GM12872 (cell line): ENCODE measurements around the gene NSL1.

Source experiments
- TF ChIP-seq, protein P1 (sequence below): IDR thresholded peaks from 3 replicates; pipeline ENCODE4 v1.5.1; 2011; ENCODE audit warnings: low read depth, mild to moderate bottlenecking, low read length, moderate library complexity; ENCODE audit not compliant: insufficient read depth

Gene NSL1

DNA sequence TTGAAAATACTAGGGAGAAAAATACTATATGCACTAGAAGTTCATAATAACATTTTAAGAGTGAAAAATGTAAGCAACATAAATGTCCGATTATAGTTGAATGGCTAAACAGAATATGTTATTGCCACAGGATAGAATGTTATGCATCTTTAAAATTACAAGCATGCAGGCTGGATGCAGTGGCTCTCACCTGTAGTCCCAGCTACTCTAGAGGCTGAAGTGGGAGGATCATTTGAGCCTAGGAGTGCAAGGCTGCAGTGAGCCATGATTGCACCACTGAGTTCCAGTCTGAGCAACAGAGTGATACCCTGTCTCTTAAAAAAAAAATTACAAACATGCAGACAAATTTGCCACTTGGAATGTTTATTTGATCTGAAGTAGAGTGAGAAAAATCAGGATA lies 88.9 kb downstream of the NSL1 start:
- TF ChIP-seq, protein P1, sequence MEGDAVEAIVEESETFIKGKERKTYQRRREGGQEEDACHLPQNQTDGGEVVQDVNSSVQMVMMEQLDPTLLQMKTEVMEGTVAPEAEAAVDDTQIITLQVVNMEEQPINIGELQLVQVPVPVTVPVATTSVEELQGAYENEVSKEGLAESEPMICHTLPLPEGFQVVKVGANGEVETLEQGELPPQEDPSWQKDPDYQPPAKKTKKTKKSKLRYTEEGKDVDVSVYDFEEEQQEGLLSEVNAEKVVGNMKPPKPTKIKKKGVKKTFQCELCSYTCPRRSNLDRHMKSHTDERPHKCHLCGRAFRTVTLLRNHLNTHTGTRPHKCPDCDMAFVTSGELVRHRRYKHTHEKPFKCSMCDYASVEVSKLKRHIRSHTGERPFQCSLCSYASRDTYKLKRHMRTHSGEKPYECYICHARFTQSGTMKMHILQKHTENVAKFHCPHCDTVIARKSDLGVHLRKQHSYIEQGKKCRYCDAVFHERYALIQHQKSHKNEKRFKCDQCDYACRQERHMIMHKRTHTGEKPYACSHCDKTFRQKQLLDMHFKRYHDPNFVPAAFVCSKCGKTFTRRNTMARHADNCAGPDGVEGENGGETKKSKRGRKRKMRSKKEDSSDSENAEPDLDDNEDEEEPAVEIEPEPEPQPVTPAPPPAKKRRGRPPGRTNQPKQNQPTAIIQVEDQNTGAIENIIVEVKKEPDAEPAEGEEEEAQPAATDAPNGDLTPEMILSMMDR = no peak

DNA sequence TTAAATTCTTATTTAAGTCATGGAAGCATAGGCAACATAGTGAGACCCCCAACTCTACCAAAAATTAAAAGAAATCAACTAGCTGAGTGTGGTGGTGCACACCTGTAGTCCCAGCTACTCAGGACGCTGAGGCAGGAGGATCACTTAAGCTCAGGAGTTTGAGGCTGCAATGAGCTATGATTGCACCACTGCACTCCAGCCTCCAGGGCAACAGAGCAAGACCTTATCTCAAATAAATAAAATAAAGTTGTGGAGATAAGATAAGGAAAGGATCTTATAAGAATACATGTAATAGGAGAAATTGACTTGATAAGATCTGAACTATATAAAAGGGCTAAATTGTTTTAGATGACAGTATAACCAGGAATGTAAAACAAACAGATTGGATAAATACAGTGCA lies 89.7 kb downstream of the NSL1 start:
- TF ChIP-seq, protein P1 = no peak

DNA sequence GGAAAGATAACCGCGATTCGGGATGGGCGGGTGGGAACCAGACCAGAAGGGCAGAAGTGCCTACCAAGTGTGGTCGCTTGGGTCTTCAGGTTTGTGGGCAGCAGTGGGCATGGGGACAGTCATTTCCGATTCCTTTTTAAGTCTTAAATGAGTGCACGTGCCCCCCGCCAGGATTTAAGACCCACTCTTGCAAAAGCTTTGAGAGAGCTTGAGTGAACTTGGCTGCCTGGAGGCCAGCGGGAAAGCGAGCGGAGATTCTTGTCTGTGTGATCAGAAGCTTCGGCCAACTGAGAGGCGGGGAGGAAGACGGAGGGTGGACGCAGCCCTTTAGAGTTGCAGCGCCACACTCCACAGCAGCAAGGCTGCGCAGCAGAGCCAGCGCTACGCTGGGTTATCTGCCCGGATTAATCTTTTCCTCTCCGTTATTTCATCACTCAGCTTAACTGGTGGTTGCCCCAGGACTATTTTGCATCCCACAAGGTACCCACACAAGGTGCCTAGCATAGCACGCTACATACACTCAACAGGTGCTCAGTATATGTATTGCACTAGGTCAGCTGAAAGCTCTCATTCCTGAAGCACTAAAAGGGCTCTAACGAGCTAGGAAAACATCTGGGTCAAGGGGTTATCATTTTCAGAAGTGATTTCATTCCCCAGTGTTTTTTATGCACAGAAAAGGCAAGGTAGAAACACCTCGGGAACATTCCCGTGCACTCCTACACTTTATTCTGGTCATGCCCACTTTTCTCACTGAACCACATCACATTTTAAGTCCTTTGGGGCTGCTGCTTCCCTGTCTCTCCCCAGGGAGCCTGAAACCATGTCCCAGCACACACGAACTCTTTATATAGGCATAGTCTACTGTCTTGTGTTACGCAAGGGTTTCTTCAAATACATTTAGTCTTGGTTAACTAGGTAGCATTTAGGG lies 90.4 kb downstream of the NSL1 start:
- TF ChIP-seq, protein P1 = peak; percentile 42

DNA sequence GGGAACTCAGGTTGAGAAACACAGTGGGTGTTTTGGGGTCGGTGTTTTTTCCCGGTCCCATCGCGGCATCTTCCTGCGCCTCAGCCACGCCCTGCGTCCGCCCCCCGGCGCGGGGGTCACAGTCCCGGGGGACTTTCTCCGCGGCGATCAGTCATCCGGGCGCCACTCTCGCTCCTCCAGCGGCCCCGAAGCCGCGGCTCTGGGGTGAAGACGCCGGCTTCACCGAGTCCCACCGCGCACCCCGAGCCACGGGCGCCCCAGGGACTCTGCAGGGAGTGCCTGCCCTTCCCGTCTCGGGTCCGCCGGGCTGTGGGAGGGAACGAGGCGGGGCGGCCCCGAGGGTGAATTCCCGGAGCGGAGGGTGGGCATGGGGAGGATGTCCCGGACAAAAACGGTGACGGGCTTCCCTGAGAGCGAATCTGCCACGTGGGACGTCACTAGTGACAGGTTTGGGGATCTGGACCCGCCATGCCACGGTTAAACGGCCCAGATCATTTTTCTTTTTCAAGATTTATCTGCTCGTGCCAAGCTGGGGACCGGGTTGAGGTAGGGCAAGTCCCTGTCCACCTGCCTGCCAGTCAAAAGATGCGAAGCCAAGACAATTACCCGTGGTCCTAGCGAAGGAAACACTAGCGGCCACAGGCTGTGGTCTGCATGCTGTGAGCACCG lies 91.2 kb downstream of the NSL1 start:
- TF ChIP-seq, protein P1 = no peak

DNA sequence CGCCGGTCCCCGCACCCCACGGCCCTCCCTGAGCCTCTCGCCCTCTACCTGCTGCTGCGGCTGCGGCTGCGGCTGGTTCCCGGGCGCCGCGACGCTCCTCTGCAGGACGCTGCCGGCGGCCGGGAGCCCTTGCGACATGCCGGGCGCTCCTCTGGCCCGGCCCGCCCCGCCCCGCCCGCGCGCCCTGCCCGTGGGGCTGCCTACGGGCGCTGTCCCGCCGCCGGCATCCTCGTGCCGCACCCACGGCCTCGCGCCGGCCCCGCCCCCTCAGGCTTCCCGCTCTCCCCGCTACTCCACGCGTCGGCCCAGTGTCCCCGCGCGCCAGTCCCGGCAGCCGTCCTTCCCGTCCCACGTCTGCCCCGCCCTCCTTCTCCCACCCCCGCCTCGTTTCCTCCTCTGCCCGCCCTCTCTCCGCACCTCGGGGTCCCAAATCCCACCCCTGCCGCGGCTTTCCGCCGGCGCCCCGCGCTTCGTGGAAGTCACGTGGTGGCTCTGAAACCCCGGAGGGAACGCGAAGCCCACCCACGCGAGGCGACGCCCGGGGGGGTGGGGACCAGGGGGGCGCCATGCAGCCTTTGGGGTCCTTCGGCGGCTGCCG lies 91.9 kb downstream of the NSL1 start, which contains the start of gene BATF3:
BATF3 (minus strand) TSS at position 216 of the 598 bp plus-strand sequence; CDS start at position 138, 78 bp downstream.
- TF ChIP-seq, protein P1 = no peak

DNA sequence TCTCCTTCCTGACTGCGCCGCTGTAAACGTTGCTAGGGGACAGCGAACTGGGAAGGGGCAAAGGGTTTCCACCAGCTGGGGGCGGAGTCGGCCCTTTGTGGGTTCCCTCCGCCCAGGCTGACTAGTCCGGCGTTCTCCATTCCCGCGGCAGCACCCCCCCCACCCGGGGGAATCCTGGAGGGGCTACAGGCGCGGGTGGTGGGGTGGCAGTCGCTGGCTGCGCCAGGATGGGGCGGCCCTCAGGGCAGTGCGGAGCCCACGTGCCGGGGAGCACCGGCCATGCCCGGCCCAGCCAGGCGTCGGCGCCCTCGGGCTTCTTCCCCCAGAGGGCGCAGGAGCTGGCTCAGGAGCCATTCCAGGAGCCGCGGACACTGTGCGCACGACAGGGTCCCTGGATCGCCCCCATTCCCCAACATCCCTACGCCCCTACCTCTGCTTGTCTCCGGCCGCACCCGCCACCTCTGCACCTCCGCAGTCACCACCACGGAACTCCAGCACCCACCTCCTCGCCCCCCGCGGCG lies 92.4 kb downstream of the NSL1 start:
- TF ChIP-seq, protein P1 = peak; percentile 85
